HG03457 (cell line): ENCODE results near the gene CD200R1L.
"Not testable (repeated sequence)": the region's sequence is repeated elsewhere in the genome, so short reads cannot be mapped to it uniquely, and the experiment has no call there.

ENCODE experiments used
- ATAC-seq: cut with Tn5 transposase; IDR thresholded peaks from one replicate; pipeline ENCODE4 v1.9.1; 2021; ENCODE audit warnings: moderate number of reproducible peaks; ENCODE audit not compliant: unreplicated experiment

CD200R1L gene, protein sequence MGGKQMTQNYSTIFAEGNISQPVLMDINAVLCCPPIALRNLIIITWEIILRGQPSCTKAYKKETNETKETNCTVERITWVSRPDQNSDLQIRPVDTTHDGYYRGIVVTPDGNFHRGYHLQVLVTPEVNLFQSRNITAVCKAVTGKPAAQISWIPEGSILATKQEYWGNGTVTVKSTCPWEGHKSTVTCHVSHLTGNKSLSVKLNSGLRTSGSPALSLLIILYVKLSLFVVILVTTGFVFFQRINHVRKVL

DNA sequence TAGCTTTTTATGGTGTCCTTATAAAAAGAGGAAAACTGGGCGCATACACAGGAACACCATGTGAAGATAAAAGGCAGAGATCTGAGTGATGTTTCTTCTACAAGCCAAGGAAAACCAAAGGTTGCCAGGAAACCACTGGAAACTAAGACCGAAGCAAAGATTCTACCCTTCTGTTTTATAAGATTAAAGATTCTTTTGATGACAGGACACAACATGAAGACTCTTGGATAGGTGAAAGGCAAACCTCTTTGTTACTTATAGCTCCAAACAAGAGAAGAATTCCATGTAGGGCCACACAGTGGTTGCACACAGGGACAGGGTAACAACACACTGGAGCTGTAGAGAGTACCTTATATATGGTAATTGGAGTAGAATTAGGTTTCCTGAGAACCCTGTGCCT, at the start of gene CD200R1L:
Gene CD200R1L, minus strand, starts transcription at position 101 of the 400 bp plus-strand sequence. CDS start 17,497 bp downstream, outside the sequence.
- ATAC-seq = no peak

DNA sequence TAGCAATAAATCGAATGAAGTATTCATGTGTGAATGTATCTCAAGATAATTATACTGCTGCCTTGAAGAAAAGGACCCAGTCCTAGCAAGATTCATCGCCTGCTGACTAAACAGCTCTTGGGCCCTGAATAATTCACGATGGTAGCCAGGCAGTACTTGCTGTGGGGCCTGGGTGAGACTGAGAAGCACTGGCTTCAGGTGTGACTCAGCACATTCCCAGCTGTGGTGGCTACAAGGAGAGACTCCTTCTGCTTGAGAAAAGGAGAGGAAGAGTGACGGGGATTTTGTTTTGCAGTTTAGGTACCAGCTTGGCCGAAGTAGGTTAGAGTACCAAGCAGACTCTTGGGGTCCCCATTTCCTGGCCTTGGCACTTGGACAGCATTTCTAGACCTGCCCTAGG, 47.6 kb upstream of the CD200R1L start:
- ATAC-seq = no peak

DNA sequence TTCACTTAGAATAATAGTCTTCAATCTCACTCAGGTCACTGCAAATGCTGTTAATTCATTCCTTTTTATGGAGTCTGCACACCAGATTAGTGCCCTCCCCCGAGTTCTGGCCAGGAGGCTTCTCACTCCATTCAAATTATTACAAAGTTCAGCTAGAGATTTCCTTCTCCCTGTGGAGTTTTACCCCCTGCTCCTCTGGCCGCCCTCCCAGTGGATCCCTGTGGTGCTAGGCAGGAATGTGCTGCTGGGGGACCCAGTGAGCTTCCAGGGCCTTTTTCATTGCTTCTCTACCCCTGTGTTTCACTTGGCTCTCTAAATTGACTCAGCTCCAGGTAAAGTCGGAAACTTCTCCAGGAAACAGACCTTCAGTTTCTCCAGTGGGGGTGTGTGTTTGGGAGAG, 42.7 kb upstream of the CD200R1L start:
- no peak for ATAC-seq

DNA sequence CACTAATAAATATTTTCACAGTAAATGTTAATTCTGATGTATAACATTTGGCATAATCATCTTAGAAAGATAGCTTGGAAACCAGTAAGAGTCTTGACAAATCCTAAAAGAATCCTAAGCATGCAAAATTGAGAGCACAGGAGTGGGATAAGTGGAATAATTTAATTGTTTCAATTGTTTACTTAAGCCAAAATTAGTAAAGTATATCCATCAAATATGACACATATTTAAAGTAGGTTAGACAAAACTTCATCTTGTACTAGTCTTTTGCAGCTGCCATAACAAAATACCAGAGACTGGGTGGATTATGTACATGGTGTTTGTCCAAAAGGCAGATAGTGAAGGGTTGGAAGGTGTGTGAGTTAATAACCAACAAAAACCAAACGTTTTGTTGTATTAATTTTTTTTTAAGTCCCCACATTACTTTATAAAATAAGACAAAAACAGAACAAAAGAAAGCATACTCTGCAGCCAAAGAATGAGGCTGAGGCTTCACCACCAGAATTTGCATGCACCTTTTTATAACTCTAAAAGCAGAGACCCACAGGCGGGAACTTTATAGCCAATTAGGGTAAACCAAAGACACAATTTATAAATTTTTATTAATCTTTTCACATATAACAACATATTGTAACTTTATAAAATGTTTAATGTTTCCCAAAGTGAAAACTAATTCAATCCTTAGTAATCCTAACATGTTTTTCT, 41.9 kb upstream of the CD200R1L start:
- ATAC-seq = no peak

DNA sequence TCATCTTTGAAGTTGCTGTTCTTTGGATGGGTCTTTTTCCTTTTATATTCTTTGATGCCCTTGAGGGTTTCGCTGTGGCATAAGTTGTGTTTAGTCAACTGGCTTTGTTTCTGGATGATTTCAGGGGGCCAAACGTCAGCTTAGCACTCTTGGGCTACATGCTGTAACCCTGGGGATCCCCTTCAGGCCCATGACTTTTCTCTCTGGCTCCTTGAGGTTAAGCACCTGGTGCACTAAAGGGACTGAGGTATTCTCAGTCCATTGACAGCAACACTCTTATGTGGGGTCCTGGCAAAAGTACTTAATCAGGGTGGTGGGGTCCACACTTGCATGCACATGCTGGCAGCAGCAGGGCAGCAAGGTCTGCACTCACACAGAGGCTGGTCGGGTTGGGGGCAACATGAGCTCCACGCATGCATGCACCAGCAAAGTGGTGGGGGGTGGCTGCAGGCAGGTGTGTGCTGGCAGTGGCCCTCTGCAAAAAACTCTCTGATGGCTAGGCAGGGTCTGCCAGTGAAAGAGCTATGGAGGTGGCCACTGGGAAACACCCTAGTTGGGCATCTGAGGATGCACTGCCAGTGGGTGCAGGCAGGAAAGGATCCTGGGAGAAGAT, 38.1 kb upstream of the CD200R1L start:
- ATAC-seq = no peak

DNA sequence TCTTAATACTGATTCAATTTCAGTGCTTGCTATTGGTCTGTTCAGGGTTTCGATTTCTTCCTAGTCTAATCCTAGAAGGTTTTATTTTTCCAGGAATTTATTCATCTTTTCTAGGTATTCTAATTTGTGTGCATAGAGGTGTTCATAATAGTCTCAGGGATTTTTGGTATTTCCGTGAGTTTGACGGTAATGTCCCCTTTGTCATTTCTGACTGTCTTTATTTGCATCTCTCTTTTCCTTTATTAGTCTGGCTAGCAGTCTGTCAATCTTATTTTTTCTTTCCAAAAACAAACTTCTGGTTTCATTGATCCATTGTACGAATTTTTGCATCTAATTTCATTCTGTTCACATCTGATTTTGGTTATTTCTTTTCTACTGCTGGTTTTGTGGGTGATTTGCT, 35.2 kb upstream of the CD200R1L start:
- no peak for ATAC-seq

DNA sequence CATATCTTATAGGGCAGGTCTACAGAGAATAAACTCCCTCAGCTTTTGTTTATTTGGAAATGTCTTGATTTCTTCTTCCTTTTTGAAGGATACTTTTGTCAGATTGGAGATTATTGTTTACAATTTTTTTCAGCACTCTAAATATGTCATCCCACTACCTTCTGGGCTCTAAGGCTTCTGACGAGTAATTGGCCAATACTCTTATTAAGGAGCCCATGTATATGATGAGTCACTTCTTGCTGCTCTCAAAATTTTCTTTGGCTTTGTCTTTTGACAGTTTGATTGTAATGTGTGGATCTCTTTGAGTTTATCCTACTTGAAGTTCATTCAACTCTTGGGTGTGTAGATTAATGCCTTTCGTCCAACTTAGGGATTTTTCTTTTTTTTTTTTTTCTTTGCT, 28.9 kb upstream of the CD200R1L start:
- no peak for ATAC-seq

DNA sequence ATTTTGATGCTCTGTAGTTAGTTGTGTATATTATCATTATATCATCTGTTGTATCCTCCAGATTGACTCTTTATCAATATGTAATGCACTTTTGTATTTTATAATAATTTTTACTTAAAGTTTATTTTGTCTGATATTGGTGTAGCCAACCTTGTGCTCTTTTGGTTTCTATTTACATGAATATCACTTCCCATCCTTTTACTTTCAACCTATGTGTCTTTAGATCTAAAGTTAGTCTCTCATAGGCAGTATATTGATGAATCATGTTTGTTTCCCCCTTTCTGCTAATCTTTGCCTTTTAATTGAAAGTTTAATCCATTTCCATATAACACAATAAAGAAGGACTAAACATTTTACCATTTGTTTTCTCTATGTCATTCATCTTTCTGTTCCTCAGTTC, 28.1 kb upstream of the CD200R1L start:
- no peak for ATAC-seq

DNA sequence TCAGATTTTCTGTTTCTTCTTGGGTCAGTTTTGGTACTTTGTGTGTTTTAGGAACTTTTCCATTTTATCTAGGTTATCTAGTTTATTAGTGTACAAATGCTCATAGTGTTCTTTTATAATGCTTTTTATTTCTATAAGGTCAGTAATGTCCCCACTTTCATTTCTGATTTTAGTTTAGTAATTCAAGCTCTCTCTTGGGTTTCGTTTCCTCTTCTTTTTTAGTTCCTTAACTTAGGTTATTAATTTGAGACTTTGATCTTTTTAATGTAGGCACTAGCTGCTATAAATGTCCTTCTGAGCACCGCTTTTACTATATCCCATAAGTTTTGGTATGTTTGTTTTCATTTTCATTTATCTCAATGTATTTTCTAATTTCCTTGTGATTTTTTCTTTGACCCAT, 27.0 kb upstream of the CD200R1L start:
- no peak for ATAC-seq

DNA sequence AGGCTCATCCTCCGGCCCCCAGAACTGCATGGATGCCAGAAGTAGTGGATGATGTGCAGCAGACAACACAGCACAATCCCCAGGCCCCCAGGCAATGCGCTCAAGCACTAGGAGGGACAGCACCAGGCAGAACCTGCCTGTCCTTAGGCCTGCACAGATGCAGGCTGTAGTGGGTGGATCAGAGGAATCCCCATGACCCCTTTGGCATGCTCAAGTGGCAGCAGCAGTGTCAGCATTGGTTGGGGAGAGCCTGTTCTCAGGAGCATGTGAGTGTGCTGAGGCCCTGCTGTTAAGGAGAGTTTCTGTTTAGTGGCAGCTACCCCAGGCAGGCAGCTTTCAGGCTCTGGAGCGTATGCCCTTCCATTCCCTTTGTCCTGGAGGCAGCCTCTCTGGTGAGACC, 25.1 kb upstream of the CD200R1L start:
- no peak for ATAC-seq

DNA sequence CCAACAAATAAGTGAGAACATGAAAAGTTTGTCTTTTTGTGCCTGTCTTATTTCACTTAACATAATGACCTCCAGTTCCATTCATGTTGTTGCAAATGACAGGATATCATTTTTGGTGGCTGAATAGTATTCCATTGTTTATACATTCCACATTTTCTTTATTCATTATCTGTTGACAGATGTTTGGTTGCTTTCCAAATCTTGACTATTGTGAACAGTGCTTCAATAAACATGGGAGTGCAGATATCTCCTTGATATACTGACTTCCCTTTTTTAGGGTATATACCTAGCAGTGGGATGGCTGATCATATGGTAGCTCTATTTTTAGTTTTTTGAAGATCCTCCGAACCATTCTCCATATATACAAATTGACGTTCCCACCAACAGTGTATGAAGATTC, 19.1 kb upstream of the CD200R1L start:
- no peak for ATAC-seq

DNA sequence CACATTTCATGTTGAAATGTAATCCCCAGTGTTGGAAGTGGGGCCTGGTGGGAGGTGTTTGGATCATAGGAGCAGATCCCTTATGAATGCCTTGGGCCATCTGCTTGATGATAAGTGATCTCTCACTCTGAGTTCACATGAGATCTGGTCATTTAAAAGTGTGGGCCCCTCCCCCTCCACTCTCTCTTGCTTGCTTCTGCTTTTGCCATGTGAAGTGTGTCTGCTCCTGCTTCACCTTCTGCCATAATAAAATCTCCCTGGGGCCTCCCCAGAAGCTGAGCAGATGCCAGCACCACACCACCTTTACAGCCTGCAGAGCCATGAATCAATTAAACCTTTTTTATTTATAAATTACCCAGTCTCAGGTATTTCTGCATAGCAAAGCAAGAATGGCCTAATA, 14.2 kb upstream of the CD200R1L start:
- no peak for ATAC-seq

DNA sequence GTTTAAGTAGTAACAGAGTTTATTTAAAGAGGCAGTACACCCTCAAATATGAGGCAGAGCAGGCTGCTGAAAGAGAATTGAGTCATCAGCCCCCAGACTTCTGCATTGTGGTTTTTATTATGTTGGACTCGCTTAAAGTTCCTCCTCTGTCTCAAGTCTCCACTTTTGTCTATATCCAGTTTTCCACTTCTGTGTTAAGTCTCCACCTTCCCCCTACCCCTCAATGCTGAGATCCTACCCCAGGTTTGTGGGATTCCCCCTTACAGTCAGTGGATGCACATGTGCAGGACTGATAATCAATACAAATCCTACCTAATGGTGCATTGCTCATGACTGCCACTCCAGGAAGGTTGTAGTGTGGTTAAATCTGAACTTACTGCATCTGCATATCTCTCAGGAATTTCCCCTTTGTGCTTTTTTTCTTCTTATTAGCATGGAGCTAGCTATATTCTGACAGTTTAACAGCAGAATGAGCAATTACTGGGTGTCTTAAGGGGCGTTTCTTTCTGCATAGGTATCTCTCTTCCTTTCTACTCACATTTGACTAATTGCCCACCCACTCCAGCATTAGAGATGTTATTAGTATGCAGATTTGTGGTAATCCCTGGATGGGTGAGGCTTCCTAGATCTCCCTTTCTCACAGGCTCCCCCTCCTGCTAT, 11.9 kb upstream of the CD200R1L start:
- no peak for ATAC-seq

DNA sequence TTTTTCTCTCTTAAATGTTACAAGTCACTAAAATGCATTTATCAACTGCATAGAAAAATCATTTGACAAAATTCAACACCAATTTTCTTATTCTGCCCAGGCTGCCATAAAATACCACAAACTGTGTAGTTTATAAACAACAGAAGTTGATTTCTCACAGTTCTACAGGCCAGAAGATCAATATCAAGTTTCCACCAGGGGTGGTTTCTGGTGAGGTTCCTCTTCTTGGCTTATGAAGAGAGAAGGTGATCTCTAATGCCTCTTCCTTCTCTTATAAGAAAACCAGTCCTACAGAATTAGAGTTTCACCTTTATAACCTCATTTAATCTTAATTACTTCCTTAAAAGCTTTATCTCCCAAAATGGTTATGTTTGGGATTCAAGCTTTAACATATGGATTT, 10.9 kb upstream of the CD200R1L start:
- ATAC-seq = no peak

DNA sequence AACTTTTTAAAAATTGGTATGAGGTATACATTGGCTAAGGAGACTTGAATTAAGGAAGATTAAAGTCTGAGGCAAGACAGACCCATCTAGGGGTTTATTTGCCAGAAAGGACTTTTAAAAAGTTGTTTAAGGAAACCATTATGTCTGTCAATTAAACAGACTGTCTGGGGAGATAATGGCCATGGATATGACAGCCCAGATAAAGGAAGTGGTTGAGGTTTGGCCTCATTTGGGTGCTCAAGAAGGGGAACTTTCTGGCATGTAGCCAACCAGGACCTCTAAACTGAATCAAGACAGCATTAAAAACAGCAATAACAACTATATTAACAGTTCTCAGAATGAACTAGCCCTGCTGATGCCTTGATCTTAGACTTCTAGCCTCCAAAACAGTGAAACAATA, 9.9 kb upstream of the CD200R1L start:
- no peak for ATAC-seq

DNA sequence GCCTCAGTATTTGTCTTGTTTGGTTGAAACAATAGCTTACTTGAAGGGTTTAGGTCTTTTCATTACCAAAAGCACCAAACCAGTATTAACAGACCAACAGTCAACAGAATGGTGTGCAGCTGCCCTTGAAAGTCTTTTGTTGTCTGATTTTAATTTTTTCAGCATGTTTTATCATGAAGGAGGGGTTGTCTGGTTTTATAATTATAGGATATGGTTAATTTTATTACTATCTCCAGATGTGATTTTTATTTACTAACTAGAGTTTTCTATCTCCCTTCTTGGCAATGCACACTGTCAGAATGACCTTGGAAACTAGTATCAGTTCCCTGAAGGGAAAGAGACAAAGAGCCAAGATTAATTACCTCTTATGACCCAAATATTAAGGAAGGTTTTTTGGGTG, 9.2 kb upstream of the CD200R1L start:
- no peak for ATAC-seq

DNA sequence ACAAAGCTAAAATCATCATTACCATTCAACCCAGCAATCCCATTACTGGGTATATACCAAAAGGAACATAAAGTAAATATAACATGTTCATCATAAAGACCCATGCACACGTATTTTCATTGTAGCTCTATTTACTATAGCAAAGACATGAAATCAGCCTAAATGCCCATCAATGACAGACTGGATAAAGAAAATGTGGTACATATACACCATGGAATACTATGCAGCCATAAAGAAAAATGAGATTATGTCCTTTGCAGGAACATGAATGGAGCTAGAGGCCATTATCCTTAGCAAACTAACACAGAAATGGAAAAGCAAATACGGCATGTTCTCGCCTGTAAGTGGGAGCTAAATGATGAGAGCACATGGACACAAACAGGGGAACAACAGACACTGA, 8.4 kb upstream of the CD200R1L start:
- ATAC-seq = not testable (repeated sequence)

DNA sequence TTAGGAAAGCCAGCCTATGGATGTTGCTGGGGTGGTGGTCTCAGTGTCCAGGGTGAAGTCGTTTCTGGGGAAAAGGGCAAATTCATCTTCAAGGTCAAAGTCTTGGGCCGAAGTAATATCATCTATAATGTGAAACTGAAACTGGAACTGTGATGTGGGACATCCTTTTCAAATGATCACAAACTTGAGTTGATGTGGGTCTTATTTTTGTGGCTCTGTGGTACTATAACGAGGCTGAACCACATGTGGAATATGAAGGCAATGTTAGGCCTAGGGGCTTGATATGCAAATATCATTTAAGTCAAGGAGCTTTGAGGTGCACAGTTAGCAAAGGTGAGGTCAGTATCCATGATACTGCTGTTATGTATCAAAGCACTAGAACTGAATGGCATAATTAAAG, 1.5 kb upstream of the CD200R1L start:
- ATAC-seq = peak; percentile 34

DNA sequence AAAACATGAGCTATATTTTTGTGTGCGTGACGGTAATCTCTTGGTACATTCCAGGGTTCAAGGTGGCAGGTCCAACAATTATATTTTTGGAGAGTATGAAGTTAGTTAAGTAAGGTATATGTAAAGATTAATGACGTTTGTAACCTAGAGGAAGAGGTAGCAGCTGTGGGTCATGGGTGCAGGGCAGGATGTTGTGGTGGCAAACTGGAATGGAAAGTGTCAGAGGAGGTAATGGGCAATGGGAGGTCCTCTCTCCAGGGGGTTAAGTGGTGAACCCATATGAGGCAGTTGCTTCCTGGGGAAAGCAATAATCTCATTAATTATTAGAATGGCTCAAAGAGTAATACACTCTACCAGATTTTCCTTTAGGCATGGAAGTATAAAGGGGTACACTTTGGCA, 1.0 kb upstream of the CD200R1L start:
- peak; percentile 91 for ATAC-seq

DNA sequence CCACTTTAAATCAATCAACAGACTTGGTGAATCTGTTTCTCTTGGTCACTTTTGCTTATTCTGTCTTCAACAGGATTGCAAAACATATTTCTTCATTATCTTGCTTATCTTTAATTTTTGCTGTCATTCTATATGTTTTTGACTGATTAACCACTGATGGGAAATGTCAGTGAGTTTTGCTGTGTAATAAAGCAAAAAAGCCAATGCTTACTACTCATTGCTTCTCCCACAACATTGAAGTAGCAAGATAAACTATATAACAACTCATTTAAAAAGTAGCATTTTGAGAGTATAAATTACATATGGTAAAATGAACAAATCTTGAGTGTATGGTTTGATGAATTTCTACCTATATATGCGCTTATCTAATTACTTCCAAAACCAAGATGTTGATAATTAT, 892 bp downstream of the CD200R1L start:
- no peak for ATAC-seq

DNA sequence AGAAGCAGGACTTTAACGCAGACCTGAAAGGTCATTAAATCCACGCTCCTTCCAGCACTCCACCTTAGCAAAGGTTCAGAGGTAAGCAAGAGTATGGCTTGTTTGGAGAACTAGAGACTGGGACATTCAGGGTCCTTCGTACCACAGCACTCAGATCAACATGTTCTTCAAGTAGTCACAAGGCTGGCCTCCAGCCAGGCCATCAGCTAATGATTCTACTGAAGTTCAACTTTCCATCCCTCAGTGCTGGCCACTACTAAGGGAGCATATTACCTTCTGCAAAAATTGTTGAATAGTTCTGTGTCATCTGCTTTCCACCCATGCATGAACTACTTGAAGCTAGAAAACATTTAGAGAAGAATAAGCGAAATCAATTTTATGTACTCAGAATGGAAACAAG, 17.6 kb downstream of the CD200R1L start:
- no peak for ATAC-seq
